Endometrium (tissue), 2 donors: ENCODE data around the gene KLK14.

ENCODE experiments used
- FAIRE-seq: peaks from 2 replicates; lab custom pipeline; 2012; peaks lifted over from hg19 to GRCh38; lab: Jason Lieb, UNC
- donor health status: control.
- donor health status: control.

The KLK14 gene

GRCh38 chr19:51040151-51040550 is 42.5 kb downstream of the KLK14 start:
- FAIRE-seq: no peak

GRCh38 chr19:51036519-51036918 is 46.2 kb downstream of the KLK14 start:
- no peak for FAIRE-seq

- FAIRE-seq: no peak
These were observed 48.0 kb downstream of the KLK14 start, which contains the start of gene KLK12 for GRCh38 chr19:51034704-51035103. TSS of gene KLK12 (minus strand) at chr19:51035002. CDS start at chr19:51034621, 381 bp downstream.

- no peak for FAIRE-seq
These were observed 50.8 kb downstream of the KLK14 start for GRCh38 chr19:51031880-51032225.

- no peak for FAIRE-seq
These were observed 51.3 kb downstream of the KLK14 start for GRCh38 chr19:51031220-51031879.

GRCh38 chr19:51030631-51031030 is 52.1 kb downstream of the KLK14 start:
- no peak for FAIRE-seq

- FAIRE-seq: no peak
These were observed 53.0 kb downstream of the KLK14 start for GRCh38 chr19:51029718-51030117.
